HCT116 (cell line): ENCODE measurements around the gene KIRREL3. TPM values are rescaled to one million over a fixed set of nuclear protein-coding genes. Genes with fewer than 3 reads are reported as not detected.

Source experiments
- ATAC-seq: fragments of 200-7000 bp; cut with Tn5 transposase; 2 replicates; pipeline ENCODE4 v1.9.1; 2020; ENCODE audit warnings: mild to moderate bottlenecking, moderate library complexity
- BruUV-seq: library from RNA; stranded (reverse); fragments of 400-500 nt; replicated peaks from 2 replicates; lab custom pipeline; 2021; lab: Mats Ljungman, UMichigan
- CTCF ChIA-PET: fragments of 300-600 bp; sonication (Branson Sonifier 250); formaldehyde crosslinking; loops from one replicate; lab custom pipeline; 2021; ENCODE audit warnings: antibody characterized with exemption; lab: Charles Lee
- POLR2A ChIA-PET: fragments of 300-600, 350-600 bp; sonication (Branson Sonifier 250); formaldehyde crosslinking; loops from one replicate; lab custom pipeline; 2021; ENCODE audit warnings: antibody characterized with exemption; lab: Charles Lee
- RAD21 ChIA-PET, 2 experiments: fragments of 300-600 bp; sonication (Branson Sonifier 250); formaldehyde crosslinking; loops; one replicate each; lab custom pipeline; 2023; ENCODE audit warnings: low total read pairs in 2 of 2; ENCODE audit not compliant: uncharacterized antibody in 2 of 2, unreplicated experiment in 2 of 2, low non-redundant PET in 1 of 2; lab: Charles Lee
- DNase-seq: peaks from one replicate; pipeline ENCODE4 v3.0.0-alpha.2; 2010; ENCODE audit warnings: low read depth, low spot score
- H2AFZ ChIP-seq: fragments of 200-600 bp; shearing (Covaris generic), sonication (generic); 2 replicates; pipeline ENCODE4 v1.6.1; 2017; ENCODE audit warnings: low read depth, mixed run types, mixed read lengths, antibody characterized with exemption, low read length; ENCODE audit not compliant: poor library complexity, severe bottlenecking
- H3K27ac ChIP-seq: 2 replicates; pipeline ENCODE4 v1.5.1; 2012; ENCODE audit warnings: low read depth, low read length
- H3K27me3 ChIP-seq: fragments of 200-600 bp; sonication (generic); 2 replicates; pipeline ENCODE4 v1.6.1; 2016; ENCODE audit warnings: mixed run types, low read length, mixed read lengths; ENCODE audit not compliant: insufficient read depth
- H3K36me3 ChIP-seq, 2 experiments: fragments of 200-500 bp in 1 of 2; fragments of 200-600 bp in 1 of 2; sonication (Bioruptor generic) in 1 of 2; sonication (generic) in 1 of 2; 2 replicates each; pipeline versions ENCODE4 v1.5.1 to v1.6.1; 2014 to 2016; ENCODE audit warnings: low read length in 2 of 2, inconsistent platforms in 1 of 2, mixed read lengths in 1 of 2, mixed run types in 1 of 2; ENCODE audit not compliant: insufficient read depth in 2 of 2, control insufficient read depth in 1 of 2
- H3K4me1 ChIP-seq, 2 experiments: fragments of 200-600 bp in 1 of 2; sonication (generic) in 1 of 2; 2 replicates each; pipeline versions ENCODE4 v1.5.1 to v1.6.1; 2012 to 2017; ENCODE audit warnings: low read length in 2 of 2, inconsistent platforms in 1 of 2, mild to moderate bottlenecking in 1 of 2, mixed read lengths in 1 of 2, mixed run types in 1 of 2, moderate library complexity in 1 of 2; ENCODE audit not compliant: insufficient read depth in 2 of 2, control insufficient read depth in 1 of 2
- H3K4me2 ChIP-seq: fragments of 200-600 bp; sonication (generic); 2 replicates; pipeline ENCODE4 v1.6.1; 2017; ENCODE audit warnings: mixed run types, low read length, mixed read lengths
- H3K4me3 ChIP-seq, 2 experiments: fragments of 200-600 bp in 1 of 2; sonication (generic) in 1 of 2; replicated peaks in 1 of 2; 2 replicates each; pipeline ENCODE4 v1.5.1; 2011 to 2016; ENCODE audit warnings: low read length in 2 of 2, control low read depth in 1 of 2, low read depth in 1 of 2, mild to moderate bottlenecking in 1 of 2, mixed read lengths in 1 of 2, mixed run types in 1 of 2
- H3K79me2 ChIP-seq: fragments of 200-600 bp; sonication (generic); 2 replicates; pipeline ENCODE4 v1.6.1; 2017; ENCODE audit warnings: mild to moderate bottlenecking, mixed run types, low read length, moderate library complexity, mixed read lengths; ENCODE audit not compliant: insufficient read depth
- H3K9ac ChIP-seq: fragments of 200-600 bp; sonication (generic); 2 replicates; pipeline ENCODE4 v1.6.1; 2016; ENCODE audit warnings: low read length, mixed read lengths
- H3K9me2 ChIP-seq: fragments of 200-600 bp; sonication (generic), shearing (Covaris generic); 2 replicates; pipeline ENCODE4 v1.6.1; 2017; ENCODE audit warnings: mixed run types, mild to moderate bottlenecking, moderate library complexity; ENCODE audit not compliant: insufficient read depth
- H3K9me3 ChIP-seq, 2 experiments: fragments of 200-500 bp in 1 of 2; fragments of 200-600 bp in 1 of 2; sonication (Bioruptor generic) in 1 of 2; sonication (generic) in 1 of 2; 2 replicates each; pipeline ENCODE4 v1.6.1; 2014 to 2017; ENCODE audit warnings: low read length in 2 of 2, mixed read lengths in 2 of 2, inconsistent platforms in 1 of 2, low read depth in 1 of 2, mild to moderate bottlenecking in 1 of 2, mixed run types in 1 of 2, moderate library complexity in 1 of 2; ENCODE audit not compliant: control insufficient read depth in 1 of 2, insufficient read depth in 1 of 2
- H4K20me1 ChIP-seq: fragments of 200-600 bp; sonication (generic), shearing (Covaris generic); 2 replicates; pipeline ENCODE4 v1.6.1; 2017; ENCODE audit warnings: mixed run types, mild to moderate bottlenecking, moderate library complexity; ENCODE audit not compliant: insufficient read depth
- CTCF ChIP-seq, 3 experiments: fragments of 200-600 bp in 1 of 3; sonication (generic) in 1 of 3; IDR thresholded peaks in 2 of 3; conservative IDR thresholded peaks in 1 of 3; 2 replicates each; pipeline ENCODE4 v1.5.1; 2012 to 2017; ENCODE audit warnings: low read depth in 2 of 3, low read length in 2 of 3, antibody characterized with exemption in 1 of 3, borderline replicate concordance in 1 of 3, control low read depth in 1 of 3, mild to moderate bottlenecking in 1 of 3, mixed read lengths in 1 of 3, mixed run types in 1 of 3, moderate library complexity in 1 of 3; ENCODE audit not compliant: insufficient read depth in 1 of 3
- EZH2 ChIP-seq: fragments of 200-600 bp; sonication (generic); IDR thresholded peaks from 2 replicates; pipeline ENCODE4 v1.6.1; 2017; ENCODE audit warnings: antibody characterized with exemption, mixed run types
- EZH2phosphoT487 ChIP-seq: fragments of 200-600 bp; IDR thresholded peaks from 2 replicates; pipeline ENCODE4 v1.6.1; 2018; ENCODE audit warnings: antibody characterized with exemption, borderline replicate concordance
- FOSL1 ChIP-seq: IDR thresholded peaks from 2 replicates; pipeline ENCODE4 v1.6.1; 2012; ENCODE audit warnings: low read depth
- SP1 ChIP-seq: IDR thresholded peaks from 2 replicates; pipeline ENCODE4 v1.6.1; 2012; ENCODE audit warnings: low read depth
- SRF ChIP-seq: IDR thresholded peaks from 2 replicates; pipeline ENCODE4 v1.6.1; 2012; ENCODE audit warnings: low read depth
- YY1 ChIP-seq: IDR thresholded peaks from 2 replicates; pipeline ENCODE4 v1.6.1; 2011; ENCODE audit warnings: low read length, low read depth, moderate library complexity, mild to moderate bottlenecking; ENCODE audit not compliant: insufficient replicate concordance; ENCODE audit errors: extremely low read depth
- ZBTB33 ChIP-seq: IDR thresholded peaks from 2 replicates; pipeline ENCODE4 v1.6.1; 2011; ENCODE audit warnings: mild to moderate bottlenecking, low read length, moderate library complexity; ENCODE audit not compliant: insufficient replicate concordance; ENCODE audit errors: extremely low read depth
- ZFX ChIP-seq: fragments of 450-650 bp; IDR thresholded peaks from 2 replicates; pipeline ENCODE4 v1.6.1; 2017
- intact Hi-C: fragments of 100-400 bp; cut with micrococcal nuclease; formaldehyde crosslinking; loops from 2 replicates; pipeline ENCODE4 v1.10.0; 2022
- total RNA-seq: library from RNA; stranded (reverse); gene quantifications from one replicate; pipeline ENCODE4 v1.2.1, GENCODE V29; 2021; ENCODE audit not compliant: unreplicated experiment
- TF ChIP-seq, protein P1 (sequence below): IDR thresholded peaks from 2 replicates; pipeline ENCODE4 v1.6.1; 2012

KIRREL3 gene
- total RNA-seq, 1 experiment from 2014 or later, result not detected

GRCh38 chr11:126502159-126502558, 498.4 kb downstream of the KIRREL3 start:
- no peaks in the 10 kb centered on the region for H3K79me2 ChIP-seq
- H3K27ac ChIP-seq, result no peak overlapping the region
- no peaks in the 10 kb centered on the region for H3K9me2 ChIP-seq
- DNase-seq, result no peak
- no peak overlapping the region for H3K4me2 ChIP-seq
- no peak overlapping the region for H3K9ac ChIP-seq
- CTCF ChIA-PET, result no interaction called here
- H3K36me3 ChIP-seq, result no peaks in the 10 kb centered on the region
- no peaks in the 10 kb centered on the region for H4K20me1 ChIP-seq
- no peak for ATAC-seq
- TF ChIP-seq FOSL1 (no peak), SP1 (no peak), ZFX (no peak), YY1 (no peak), CTCF (IDR thresholded peaks at IDR 0.05 in 2 of 3, conservative IDR thresholded peaks at IDR 0.05 in 1 of 3; ENCODE audit: borderline replicate concordance in 1 of 3, insufficient read depth in 1 of 3, low read depth in 2 of 3, low read length in 2 of 3) (no peak), ZBTB33 (no peak), EZH2phosphoT487 (no peak), EZH2 (no peak), SRF (no peak)
- TF ChIP-seq, protein P1, sequence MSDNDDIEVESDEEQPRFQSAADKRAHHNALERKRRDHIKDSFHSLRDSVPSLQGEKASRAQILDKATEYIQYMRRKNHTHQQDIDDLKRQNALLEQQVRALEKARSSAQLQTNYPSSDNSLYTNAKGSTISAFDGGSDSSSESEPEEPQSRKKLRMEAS, result no peak
- RAD21 ChIA-PET, result no interaction called here
- no peak overlapping the region for H2AFZ ChIP-seq
- no TSS peak for BruUV-seq
- intact Hi-C loops, result no loop called here
- H3K4me1 ChIP-seq, result no peaks in the 10 kb centered on the region
- peaks cover 0 to 4% of the 10 kb centered on the region in 2 experiments; a peak in 1 of 4 replicates for H3K9me3 ChIP-seq
- no peak overlapping the region for H3K4me3 ChIP-seq
- peaks cover 48% of the 10 kb centered on the region for H3K27me3 ChIP-seq
- POLR2A ChIA-PET, result no interaction called here
